ENCODE measurements around the gene ATXN7L1.

DNA sequence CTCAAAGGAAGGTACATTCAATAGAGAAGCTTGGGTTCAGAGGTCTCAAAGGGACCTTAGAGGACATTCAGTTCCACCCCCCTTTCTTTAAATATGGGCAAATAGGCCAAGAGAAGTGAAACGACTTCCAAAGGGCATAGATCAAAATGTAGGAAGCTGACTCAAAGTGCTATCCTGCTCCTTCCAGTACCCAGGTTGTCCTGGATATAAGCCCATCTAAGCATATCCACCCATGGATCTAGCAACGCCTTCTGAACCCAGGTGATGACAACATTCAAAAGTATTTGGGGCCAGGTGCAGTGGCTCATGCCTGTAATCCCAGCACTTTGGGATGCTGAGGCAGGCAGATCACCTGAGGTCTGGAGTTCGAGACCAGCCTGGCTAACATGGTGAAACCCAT, 5.3 kb downstream of the ATXN7L1 start:
- TF ChIP-seq CTCF (IDR thresholded peaks at IDR 0.05; ENCODE audit: low read depth, low read length) (no peak), EZH2phosphoT487 (IDR thresholded peaks at IDR 0.05; ENCODE audit: low read depth) (no peak)

Measured in OCI-LY3 (cell line).